Gastrocnemius medialis (tissue), 4 donors: ENCODE measurements around the gene GNB1.

Source experiments
- CTCF ChIP-seq, 5 experiments: fragments of 450-650 bp in 3 of 5; fragments of 200-600 bp in 2 of 5; sonication (generic) in 2 of 5; IDR thresholded peaks in 4 of 5; conservative IDR thresholded peaks in 1 of 5; 1 replicate in 4 of 5; 2 replicates in 1 of 5; pipeline ENCODE4 v1.5.1; 2016 to 2019; ENCODE audit warnings: antibody characterized with exemption in 5 of 5, mild to moderate bottlenecking in 3 of 5, moderate library complexity in 3 of 5
- POLR2A ChIP-seq, 2 donors: fragments of 450-650 bp; IDR thresholded peaks; one replicate each; pipeline ENCODE4 v1.6.1; 2017; ENCODE audit warnings: antibody characterized with exemption in 2 of 2, mild to moderate bottlenecking in 2 of 2, moderate library complexity in 2 of 2

- no peak for TF ChIP-seq POLR2A (IDR thresholded peaks at IDR 0.05)
- TF ChIP-seq CTCF (IDR thresholded peaks at IDR 0.05 in 4 of 5, conservative IDR thresholded peaks at IDR 0.05 in 1 of 5) = no peak
Observed at GRCh38 chr1:1796466-1796865, 94.4 kb downstream of the GNB1 start.
